Left lung (tissue), 10 donors: ENCODE data around the gene RAPGEF4. TPM values are rescaled to one million over a fixed set of nuclear protein-coding genes. Genes with fewer than 3 reads are reported as not detected.
"Not testable (repeated sequence)": the region's sequence is repeated elsewhere in the genome, so short reads cannot be mapped to it uniquely, and the experiment has no call there.

Experiments used
- ATAC-seq: fragments of 200-7000 bp; cut with Tn5 transposase; one replicate; pipeline ENCODE4 v1.9.1; 2020; ENCODE audit warnings: moderate library complexity
- DNase-seq, 4 donors: peaks; one replicate each; pipeline ENCODE4 v3.0.0-alpha.2; 2013 to 2020
- H3K27ac ChIP-seq, 2 donors: fragments of 200-600 bp; sonication (generic) in 1 of 2; one replicate each; pipeline versions ENCODE4 v1.5.0 to v1.8.0; 2020 to 2021
- H3K27me3 ChIP-seq, 2 donors: fragments of 200-600 bp; sonication (generic) in 1 of 2; one replicate each; pipeline versions ENCODE4 v1.5.0 to v1.8.0; 2020 to 2021
- H3K36me3 ChIP-seq, 2 donors: fragments of 200-600 bp; sonication (generic) in 1 of 2; one replicate each; pipeline versions ENCODE4 v1.5.0 to v1.8.0; 2020 to 2021
- H3K4me1 ChIP-seq, 2 donors: fragments of 200-600 bp; one replicate each; pipeline ENCODE4 v1.8.0; 2021
- H3K4me3 ChIP-seq, 2 donors: fragments of 200-600 bp; sonication (generic) in 1 of 2; one replicate each; pipeline versions ENCODE4 v1.5.0 to v1.8.0; 2020 to 2021; ENCODE audit warnings: mild to moderate bottlenecking in 1 of 2
- H3K9me3 ChIP-seq, 2 donors: fragments of 200-600 bp; sonication (generic) in 1 of 2; one replicate each; pipeline versions ENCODE4 v1.5.0 to v1.8.0; 2020 to 2021
- intact Hi-C, 2 donors: fragments of 100-400 bp; cut with DNase I; formaldehyde crosslinking; loops; one replicate each; pipeline versions ENCODE4 v1.11.2 to v1.14.2; 2022
- polyA plus RNA-seq, 6 donors: library from polyadenylated mRNA; unstranded; fragments of 120-200 nt; gene quantifications; one replicate each; pipeline ENCODE4 v1.2.1, GENCODE V29; 2013; ENCODE audit not compliant: insufficient read length in 6 of 6
- total RNA-seq, 2 donors: library from RNA; stranded (reverse); fragmentation: NEBNext Ultra II Directional; extraction: Animal tissue kit (Norgen Biotek cat#: 25700); gene quantifications; one replicate each; pipeline ENCODE4 v1.2.1, GENCODE V29; 2021
- TF ChIP-seq, protein P1 (sequence below), 2 donors: fragments of 200-600 bp; sonication (generic) in 1 of 2; IDR thresholded peaks; one replicate each; pipeline versions ENCODE4 v1.5.0 to v1.8.0; 2021; ENCODE audit warnings: antibody characterized with exemption in 2 of 2
- donor health status: DM: no; HTN: yes; CAD: no.
- donor health status: DM: no; HTN: no; CAD: no.

The RAPGEF4 gene
- total and polyA plus RNA-seq, 8 donors: 9.1 to 16.2 (median 11.8) TPM

DNA sequence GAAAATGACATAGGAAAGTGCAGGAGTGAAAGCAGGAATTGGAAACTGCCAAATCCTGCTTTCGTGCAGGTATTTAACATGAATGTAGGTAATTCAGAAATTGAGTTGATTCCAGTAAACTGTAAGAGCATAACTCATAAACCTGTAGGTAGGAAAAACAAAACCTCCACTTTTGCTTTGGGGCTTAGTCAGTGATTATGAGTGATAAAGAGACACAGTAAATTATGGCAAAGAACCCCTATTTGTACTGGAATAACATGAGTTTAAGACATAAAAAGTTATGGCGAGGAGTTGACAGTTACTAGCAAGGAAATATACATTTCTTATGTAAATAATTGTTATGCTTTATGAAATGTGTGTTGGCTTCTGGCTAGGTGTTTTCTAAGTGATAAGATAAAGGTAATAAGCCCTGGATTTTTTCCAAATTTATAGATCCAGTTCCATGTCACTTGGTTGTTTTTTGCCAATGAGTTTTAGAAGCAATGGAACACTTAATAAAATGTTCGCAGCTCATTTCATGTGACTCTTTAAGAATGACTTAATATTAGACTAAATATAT lies 357.3 kb downstream of the RAPGEF4 start:
- peaks cover 0 to 25% of the 10 kb centered on the region in 2 donors for H3K36me3 ChIP-seq
- H3K27me3 ChIP-seq: no peaks in the 10 kb centered on the region
- intact Hi-C loops: no loop called here
- no peak for ATAC-seq
- DNase-seq: no peak
- no peak overlapping the region for H3K27ac ChIP-seq
- TF ChIP-seq, protein P1, sequence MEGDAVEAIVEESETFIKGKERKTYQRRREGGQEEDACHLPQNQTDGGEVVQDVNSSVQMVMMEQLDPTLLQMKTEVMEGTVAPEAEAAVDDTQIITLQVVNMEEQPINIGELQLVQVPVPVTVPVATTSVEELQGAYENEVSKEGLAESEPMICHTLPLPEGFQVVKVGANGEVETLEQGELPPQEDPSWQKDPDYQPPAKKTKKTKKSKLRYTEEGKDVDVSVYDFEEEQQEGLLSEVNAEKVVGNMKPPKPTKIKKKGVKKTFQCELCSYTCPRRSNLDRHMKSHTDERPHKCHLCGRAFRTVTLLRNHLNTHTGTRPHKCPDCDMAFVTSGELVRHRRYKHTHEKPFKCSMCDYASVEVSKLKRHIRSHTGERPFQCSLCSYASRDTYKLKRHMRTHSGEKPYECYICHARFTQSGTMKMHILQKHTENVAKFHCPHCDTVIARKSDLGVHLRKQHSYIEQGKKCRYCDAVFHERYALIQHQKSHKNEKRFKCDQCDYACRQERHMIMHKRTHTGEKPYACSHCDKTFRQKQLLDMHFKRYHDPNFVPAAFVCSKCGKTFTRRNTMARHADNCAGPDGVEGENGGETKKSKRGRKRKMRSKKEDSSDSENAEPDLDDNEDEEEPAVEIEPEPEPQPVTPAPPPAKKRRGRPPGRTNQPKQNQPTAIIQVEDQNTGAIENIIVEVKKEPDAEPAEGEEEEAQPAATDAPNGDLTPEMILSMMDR (IDR thresholded peaks at IDR 0.05): no peak
- H3K9me3 ChIP-seq: no peaks in the 10 kb centered on the region
- H3K4me3 ChIP-seq: no peak overlapping the region
- H3K4me1 ChIP-seq: peaks cover 8 to 10% of the 10 kb centered on the region in 2 donors

DNA sequence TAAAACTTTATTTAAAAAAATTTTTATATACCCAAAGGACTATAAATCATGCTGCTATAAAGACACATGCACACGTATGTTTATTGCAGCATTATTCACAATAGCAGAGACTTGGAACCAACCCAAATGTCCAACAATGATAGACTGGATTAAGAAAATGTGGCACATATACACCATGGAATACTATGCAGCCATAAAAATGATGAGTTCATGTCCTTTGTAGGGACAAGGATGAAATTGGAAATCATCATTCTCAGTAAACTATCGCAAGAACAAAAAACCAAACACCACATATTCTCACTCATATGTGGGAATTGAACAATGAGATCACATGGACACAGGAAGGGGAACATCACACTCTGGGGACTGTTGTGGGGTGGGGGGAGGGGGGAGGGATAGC lies 358.0 kb downstream of the RAPGEF4 start:
- peaks cover 0 to 25% of the 10 kb centered on the region in 2 donors for H3K36me3 ChIP-seq
- H3K9me3 ChIP-seq, H3K27me3 ChIP-seq, intact Hi-C loops, ATAC-seq, H3K4me3 ChIP-seq, DNase-seq, H3K27ac ChIP-seq: not testable (repeated sequence)
- peaks cover 8 to 10% of the 10 kb centered on the region in 2 donors for H3K4me1 ChIP-seq

DNA sequence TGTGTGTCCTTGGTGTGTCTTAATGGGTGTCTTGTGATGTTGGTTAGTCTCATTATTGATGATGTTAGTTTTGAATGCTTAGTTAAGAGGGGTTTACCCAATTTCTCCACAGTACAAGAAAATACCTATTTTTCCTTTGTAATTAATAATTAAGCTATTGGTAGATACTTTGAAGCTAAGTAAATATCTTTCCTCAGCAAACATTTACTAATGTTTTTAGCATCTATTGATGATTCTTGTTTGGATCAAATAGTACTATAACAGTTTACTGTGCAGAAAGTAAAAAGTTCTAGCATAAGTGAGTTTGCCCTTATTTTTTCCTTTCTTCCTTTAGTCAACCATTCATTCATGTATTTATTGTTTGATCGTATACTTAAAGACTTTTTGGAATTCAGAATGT lies 359.1 kb downstream of the RAPGEF4 start:
- intact Hi-C loops: no loop called here
- TF ChIP-seq, protein P1 (IDR thresholded peaks at IDR 0.05): no peak
- ATAC-seq (no peak), DNase-seq (no peak)
- Histone ChIP-seq H3K4me1 (peaks cover 8 to 10% of the 10 kb centered on the region in 2 donors), H3K27me3 (no peaks in the 10 kb centered on the region), H3K9me3 (no peaks in the 10 kb centered on the region), H3K36me3 (peaks cover 0 to 25% of the 10 kb centered on the region in 2 donors), H3K4me3 (no peak overlapping the region), H3K27ac (no peak overlapping the region)

DNA sequence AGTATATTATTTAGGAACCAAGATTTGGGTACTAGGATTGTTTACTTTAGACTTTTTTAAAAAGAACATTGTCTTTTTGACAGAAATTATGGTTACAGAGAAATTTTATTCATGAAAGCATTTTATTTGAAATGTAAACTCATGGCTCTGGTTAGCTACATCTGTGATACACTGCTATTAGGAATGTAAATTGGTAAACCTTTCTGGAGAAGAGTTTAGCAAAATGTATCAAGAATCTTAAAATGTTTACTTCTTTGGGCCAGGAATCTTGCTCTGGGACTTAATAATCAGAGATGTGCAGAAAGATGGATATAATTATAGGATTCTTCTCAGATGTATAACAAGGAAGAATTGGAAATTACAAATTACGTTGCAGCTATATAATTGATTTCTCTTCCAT lies 359.7 kb downstream of the RAPGEF4 start:
- Histone ChIP-seq H3K9me3 (no peaks in the 10 kb centered on the region), H3K4me3 (no peak overlapping the region), H3K27ac (no peak overlapping the region), H3K27me3 (no peaks in the 10 kb centered on the region), H3K36me3 (peaks cover 0 to 25% of the 10 kb centered on the region in 2 donors), H3K4me1 (peaks cover 3 to 8% of the 10 kb centered on the region in 2 donors)
- intact Hi-C loops: no loop called here
- no peak for ATAC-seq
- DNase-seq: no peak
- TF ChIP-seq, protein P1 (IDR thresholded peaks at IDR 0.05): no peak

DNA sequence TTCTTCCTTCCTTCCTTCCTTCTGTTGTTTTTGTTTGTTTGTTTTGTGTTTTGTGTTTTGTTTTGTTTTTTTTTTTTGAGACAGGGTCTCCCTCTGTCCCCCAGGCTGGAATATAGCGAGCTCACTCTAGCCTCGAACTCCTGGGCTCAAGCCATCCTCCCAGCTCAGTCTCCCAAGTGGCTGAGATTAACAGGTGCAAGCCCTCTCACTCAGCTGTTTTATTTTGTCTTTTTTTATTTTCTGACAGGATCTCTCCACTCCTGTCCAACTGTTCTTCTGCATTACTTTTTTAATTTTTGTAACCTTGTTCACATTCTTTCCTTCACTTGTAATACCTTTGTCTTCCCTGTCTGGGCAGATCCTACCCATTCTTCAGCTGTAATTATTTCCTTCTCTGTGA lies 363.6 kb downstream of the RAPGEF4 start:
- Histone ChIP-seq H3K9me3 (no peaks in the 10 kb centered on the region), H3K27ac (no peak overlapping the region)
- no peak for ATAC-seq

More for the DNA sequence above, 363.6 kb downstream of the RAPGEF4 start:
- H3K4me3 ChIP-seq: no peak overlapping the region
- TF ChIP-seq, protein P1 (IDR thresholded peaks at IDR 0.05): no peak
- intact Hi-C loops: no loop called here
- peaks cover 0 to 10% of the 10 kb centered on the region in 2 donors for H3K36me3 ChIP-seq
- no peak for DNase-seq
- H3K4me1 ChIP-seq: no peaks in the 10 kb centered on the region
- H3K27me3 ChIP-seq: no peaks in the 10 kb centered on the region
